Neural progenitor cell (in vitro differentiated cells): ENCODE data around the gene RARS2. TPM values are rescaled to one million over a fixed set of nuclear protein-coding genes. Genes with fewer than 3 reads are reported as not detected.

Experiments used
- DNase-seq: peaks from one replicate; pipeline ENCODE4 v3.0.0-alpha.2; 2016; ENCODE audit warnings: low spot score
- H2AFZ ChIP-seq: fragments of 200-600 bp; sonication (generic); replicated peaks from 2 replicates; pipeline ENCODE4 v1.6.1; 2016; ENCODE audit warnings: antibody characterized with exemption
- H3F3A ChIP-seq: fragments of 200-600 bp; sonication (generic); 2 replicates; pipeline ENCODE4 v1.6.1; 2016; ENCODE audit warnings: antibody characterized with exemption, low read depth
- H3K27ac ChIP-seq: fragments of 200-600 bp; sonication (generic); 2 replicates; pipeline ENCODE4 v1.5.1; 2016; ENCODE audit warnings: mild to moderate bottlenecking
- H3K27me3 ChIP-seq: fragments of 200-600 bp; sonication (generic); 2 replicates; pipeline ENCODE4 v1.6.1; 2016; ENCODE audit warnings: mild to moderate bottlenecking, moderate library complexity
- H3K36me3 ChIP-seq: fragments of 200-600 bp; sonication (generic); 2 replicates; pipeline ENCODE4 v1.5.1; 2016
- H3K4me1 ChIP-seq: fragments of 200-600 bp; sonication (generic); 2 replicates; pipeline ENCODE4 v1.6.1; 2016; ENCODE audit warnings: mixed run types
- H3K4me2 ChIP-seq: fragments of 200-600 bp; sonication (generic); 2 replicates; pipeline ENCODE4 v1.6.1; 2016
- H3K4me3 ChIP-seq: fragments of 200-600 bp; sonication (generic); 2 replicates; pipeline ENCODE4 v1.5.1; 2016
- H3K79me2 ChIP-seq: fragments of 200-600 bp; sonication (generic); 2 replicates; pipeline ENCODE4 v1.6.1; 2016; ENCODE audit warnings: low read depth
- H3K9ac ChIP-seq: fragments of 200-600 bp; sonication (generic); 2 replicates; pipeline ENCODE4 v1.6.1; 2016
- H3K9me3 ChIP-seq: fragments of 200-600 bp; sonication (generic); 2 replicates; pipeline ENCODE4 v1.5.1; 2016; ENCODE audit warnings: low read depth
- H4K20me1 ChIP-seq: fragments of 200-600 bp; sonication (generic); 2 replicates; pipeline ENCODE4 v1.6.1; 2016; ENCODE audit warnings: low read depth
- H3K27ac Mint-ChIP-seq: 3 replicates; pipeline ENCODE4 v1.8.0; 2021; ENCODE audit warnings: mixed read lengths
- H3K27me3 Mint-ChIP-seq: 2 replicates; pipeline ENCODE4 v1.8.0; 2022; ENCODE audit warnings: low read depth, mild to moderate bottlenecking, inconsistent platforms, moderate library complexity, mixed read lengths; ENCODE audit not compliant: insufficient read depth
- H3K36me3 Mint-ChIP-seq: 3 replicates; pipeline ENCODE4 v1.8.0; 2021; ENCODE audit warnings: mixed read lengths
- H3K4me1 Mint-ChIP-seq: 3 replicates; pipeline ENCODE4 v1.8.0; 2021; ENCODE audit warnings: mixed read lengths
- H3K4me3 Mint-ChIP-seq: 3 replicates; pipeline ENCODE4 v1.8.0; 2021; ENCODE audit warnings: mild to moderate bottlenecking, moderate library complexity, mixed read lengths
- H3K9me3 Mint-ChIP-seq: 3 replicates; pipeline ENCODE4 v1.8.0; 2020; ENCODE audit warnings: mixed read lengths
- CTCF ChIP-seq: fragments of 200-600 bp; sonication (generic); IDR thresholded peaks from 2 replicates; pipeline ENCODE4 v1.5.1; 2017; ENCODE audit warnings: antibody characterized with exemption, mild to moderate bottlenecking
- EZH2 ChIP-seq: fragments of 200-600 bp; sonication (generic); IDR thresholded peaks from 2 replicates; pipeline ENCODE4 v1.6.1; 2017; ENCODE audit warnings: antibody characterized with exemption, mild to moderate bottlenecking, moderate library complexity
- EZH2phosphoT487 ChIP-seq: fragments of 200-600 bp; sonication (generic); IDR thresholded peaks from 2 replicates; pipeline ENCODE4 v1.6.1; 2017; ENCODE audit warnings: antibody characterized with exemption
- total RNA-seq: library from RNA; depleted of rRNA; stranded (reverse); fragments of >200 nt; gene quantifications from 2 replicates; pipeline ENCODE4 v1.2.3, GENCODE V29; 2015; ENCODE audit warnings: low replicate concordance

Gene RARS2
- total RNA-seq, 1 donor from 2014 or later = 53.6 TPM

- no peak for DNase-seq
- Mint-ChIP-seq H3K36me3 (peaks cover 18% of the 10 kb centered on the region), H3K4me3 (no peak overlapping the region), H3K9me3 (no peaks in the 10 kb centered on the region), H3K4me1 (no peaks in the 10 kb centered on the region), H3K27me3 (no peaks in the 10 kb centered on the region), H3K27ac (no peak overlapping the region)
- TF ChIP-seq CTCF (no peak), EZH2phosphoT487 (no peak), EZH2 (no peak)
- no peaks in the 10 kb centered on the region for H3K27me3 ChIP-seq
- no peak overlapping the region for H2AFZ ChIP-seq
- H3K4me2 ChIP-seq = no peak overlapping the region
- no peaks in the 10 kb centered on the region for H3K4me1 ChIP-seq
- no peaks in the 10 kb centered on the region for H3K79me2 ChIP-seq
- H3K27ac ChIP-seq = no peak overlapping the region
- H3K36me3 ChIP-seq = peaks cover 7% of the 10 kb centered on the region
- H3K9me3 ChIP-seq = no peaks in the 10 kb centered on the region
- H3K4me3 ChIP-seq = no peak overlapping the region
- no peaks in the 10 kb centered on the region for H4K20me1 ChIP-seq
- H3K9ac ChIP-seq = no peak overlapping the region
- H3F3A ChIP-seq = no peaks in the 10 kb centered on the region
Observed at GRCh38 chr6:87558446-87558845, 31.3 kb downstream of the RARS2 start.

- Histone ChIP-seq H2AFZ (no peak overlapping the region), H3K9me3 (no peaks in the 10 kb centered on the region), H3K27ac (no peak overlapping the region), H3K79me2 (no peaks in the 10 kb centered on the region), H3K27me3 (no peaks in the 10 kb centered on the region), H4K20me1 (peaks cover 7% of the 10 kb centered on the region), H3K4me2 (no peak overlapping the region), H3K4me3 (no peak overlapping the region), H3K36me3 (peaks cover 8% of the 10 kb centered on the region), H3K4me1 (no peaks in the 10 kb centered on the region), H3K9ac (no peak overlapping the region), H3F3A (peaks cover 4% of the 10 kb centered on the region)
- Mint-ChIP-seq H3K36me3 (peaks cover 19% of the 10 kb centered on the region), H3K27ac (no peak overlapping the region), H3K27me3 (no peaks in the 10 kb centered on the region), H3K9me3 (no peaks in the 10 kb centered on the region), H3K4me3 (no peak overlapping the region), H3K4me1 (peaks cover 8% of the 10 kb centered on the region)
- no peak for DNase-seq
- TF ChIP-seq EZH2phosphoT487 = no peak
- TF ChIP-seq EZH2 = no peak
- TF ChIP-seq CTCF = no peak
Observed at GRCh38 chr6:87555506-87555905, 34.3 kb downstream of the RARS2 start.

GRCh38 chr6:87553159-87553765 is 36.5 kb downstream of the RARS2 start:
- no peaks in the 10 kb centered on the region for H3K9me3 ChIP-seq
- no peaks in the 10 kb centered on the region for H3K79me2 ChIP-seq
- TF ChIP-seq EZH2 = no peak
- TF ChIP-seq CTCF = no peak
- no peak for TF ChIP-seq EZH2phosphoT487
- Mint-ChIP-seq H3K4me1 (peaks cover 8% of the 10 kb centered on the region), H3K27me3 (no peaks in the 10 kb centered on the region), H3K4me3 (no peak overlapping the region), H3K9me3 (no peaks in the 10 kb centered on the region), H3K36me3 (peaks cover 21% of the 10 kb centered on the region), H3K27ac (peak overlapping the region; percentile 53)
- peaks cover 23% of the 10 kb centered on the region for H3K36me3 ChIP-seq
- peaks cover 4% of the 10 kb centered on the region for H3F3A ChIP-seq
- no peak overlapping the region for H3K27ac ChIP-seq
- no peaks in the 10 kb centered on the region for H3K4me1 ChIP-seq
- H3K4me2 ChIP-seq = no peak overlapping the region
- DNase-seq = no peak
- no peaks in the 10 kb centered on the region for H3K27me3 ChIP-seq
- no peak overlapping the region for H3K4me3 ChIP-seq
- no peak overlapping the region for H2AFZ ChIP-seq
- H4K20me1 ChIP-seq = peaks cover 7% of the 10 kb centered on the region
- H3K9ac ChIP-seq = no peak overlapping the region
